GM19023 (cell line): ENCODE results near the gene PASK.
"Not testable (repeated sequence)": the region's sequence is repeated elsewhere in the genome, so short reads cannot be mapped to it uniquely, and the experiment has no call there.

ENCODE experiments used
- ATAC-seq: cut with Tn5 transposase; IDR thresholded peaks from one replicate; pipeline ENCODE4 v1.9.1; 2021; ENCODE audit warnings: mild to moderate bottlenecking, moderate library complexity; ENCODE audit not compliant: unreplicated experiment

PASK gene

DNA sequence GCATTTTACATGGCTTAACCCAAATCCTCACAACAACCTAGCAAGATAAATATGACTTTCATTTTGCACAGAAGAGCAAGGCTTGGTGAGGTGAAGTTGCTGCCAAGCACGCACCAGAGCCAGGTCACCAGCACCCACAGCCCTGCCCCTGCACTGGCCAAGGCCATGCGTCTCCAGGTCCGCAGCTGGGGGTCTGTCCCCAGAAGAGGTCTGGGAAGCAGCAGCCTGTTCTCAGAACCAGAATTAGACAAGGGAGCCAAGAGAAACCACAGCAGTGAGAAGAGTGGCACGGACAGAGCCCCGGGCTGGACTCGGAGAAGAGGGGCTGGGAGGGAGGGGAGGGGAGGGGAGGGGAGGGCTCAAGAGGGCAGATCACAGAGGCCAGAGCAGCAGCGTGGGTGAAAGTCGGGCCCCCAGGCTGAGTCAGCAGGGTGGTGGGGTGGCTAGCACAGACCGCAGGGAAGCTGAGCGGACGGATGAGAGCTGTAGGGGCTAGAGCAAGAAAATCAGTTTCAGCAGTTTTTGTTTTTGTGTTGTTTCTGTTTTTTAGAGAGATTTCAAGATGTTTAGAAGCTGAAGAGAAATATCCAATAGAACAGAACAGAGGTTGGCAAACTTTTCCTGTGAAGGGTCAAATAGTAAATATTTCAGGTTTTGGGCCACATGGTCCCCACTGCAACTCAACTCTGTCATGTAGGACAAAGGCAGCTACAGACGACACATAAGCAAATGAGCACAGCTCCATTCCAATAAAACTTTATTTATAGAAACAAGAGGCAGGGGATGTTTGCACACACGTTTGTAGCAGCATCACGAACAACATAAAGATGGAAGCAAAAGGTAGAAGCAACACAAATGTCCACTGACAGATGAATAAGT, 39.8 kb downstream of the PASK start:
- no peak for ATAC-seq

DNA sequence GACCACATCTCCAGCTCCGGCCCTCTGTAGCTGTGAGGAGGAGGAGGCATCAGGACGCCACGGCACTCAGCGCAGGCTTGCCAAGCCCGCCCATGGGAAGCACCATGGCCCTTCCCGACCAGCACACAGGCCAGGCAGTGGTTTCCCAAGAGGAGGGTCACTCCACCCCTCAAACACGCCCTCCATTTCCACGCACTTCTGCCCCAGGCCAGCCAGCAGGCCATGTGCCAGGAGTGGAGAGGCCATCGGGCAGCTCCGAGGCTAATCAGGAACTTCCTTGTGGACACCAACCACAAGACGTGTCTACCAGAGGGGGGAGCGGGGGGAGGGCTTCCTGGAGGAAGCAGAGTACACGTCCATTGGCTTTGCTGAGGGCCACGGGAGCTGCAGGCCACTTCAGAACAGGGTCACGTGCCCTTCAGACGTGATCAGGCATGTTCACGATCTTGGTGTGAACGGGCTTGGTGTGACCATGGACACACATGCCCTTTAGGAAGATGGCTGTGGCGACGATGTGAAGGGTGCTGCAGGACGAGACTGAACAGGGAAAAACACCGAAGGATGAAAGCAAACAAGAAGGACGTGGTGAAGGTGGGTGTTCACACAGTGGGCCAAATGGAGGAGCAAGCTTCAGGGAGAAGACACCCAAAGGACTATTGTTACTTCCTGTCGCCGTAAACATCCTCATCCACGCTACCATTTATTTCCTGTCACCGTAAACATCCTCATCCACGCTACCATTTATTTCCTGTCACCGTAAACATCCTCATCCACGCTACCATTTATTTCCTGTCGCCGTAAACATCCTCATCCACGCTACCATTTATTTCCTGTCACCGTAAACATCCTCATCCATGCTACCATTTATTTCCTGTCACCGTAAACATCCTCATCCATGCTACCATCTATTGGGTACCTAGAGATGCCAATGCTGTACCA, 40.7 kb downstream of the PASK start:
- no peak for ATAC-seq

DNA sequence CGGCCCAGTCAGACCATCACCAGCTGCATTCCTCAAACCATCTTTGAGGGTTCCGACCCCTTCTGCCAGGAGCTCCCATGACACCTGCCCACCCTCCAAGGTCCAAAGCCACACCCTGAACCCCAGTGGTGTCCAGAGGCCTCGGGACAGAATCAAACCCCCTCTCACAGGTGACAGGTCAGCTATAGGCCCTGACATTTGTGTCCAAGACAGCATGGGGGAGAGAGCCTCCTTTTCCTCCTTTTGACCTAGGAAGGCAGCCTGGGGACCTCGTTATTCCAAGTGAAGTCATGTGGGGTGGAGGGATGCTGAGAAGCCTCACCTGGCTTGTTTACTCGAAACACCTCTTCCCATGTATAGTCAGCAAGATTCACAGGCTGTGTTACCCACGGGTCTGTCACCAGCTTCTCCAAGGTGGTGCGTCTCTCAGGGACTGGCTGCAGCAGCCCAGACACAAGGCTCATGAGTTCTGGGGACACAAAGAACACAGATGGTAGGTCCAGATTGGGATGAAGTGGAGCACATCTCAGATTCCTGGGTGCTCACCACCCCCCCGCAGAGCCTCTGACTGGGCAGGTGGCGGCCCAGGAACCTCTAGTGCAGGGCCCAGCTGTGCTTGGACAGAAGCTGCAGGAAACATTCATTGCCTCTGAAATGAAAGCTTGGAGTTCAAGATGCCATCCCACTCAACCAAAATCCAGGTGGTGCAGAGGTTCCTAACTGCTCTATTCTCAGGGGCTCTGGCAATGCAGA, 42.1 kb downstream of the PASK start:
- ATAC-seq, result no peak

DNA sequence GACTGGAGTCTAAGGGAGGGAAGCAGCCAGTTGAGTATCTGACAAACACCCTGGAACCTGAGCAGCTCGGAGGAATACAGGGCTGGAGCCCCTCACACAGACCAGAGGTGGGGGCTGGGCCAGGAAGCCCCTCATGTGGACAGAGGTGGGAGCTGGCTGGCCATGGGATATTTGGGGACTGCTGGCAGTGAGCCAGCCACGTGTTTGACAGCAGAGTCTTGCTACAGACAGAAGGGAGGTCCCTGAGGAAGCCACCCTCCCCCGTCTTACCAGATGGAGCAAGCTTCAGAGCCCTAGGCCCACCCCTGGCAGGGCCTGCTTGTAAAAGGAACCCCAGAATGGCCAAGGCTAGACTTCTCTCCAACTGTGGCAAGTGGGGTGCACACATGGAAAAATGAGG, 43.6 kb downstream of the PASK start:
- ATAC-seq, result no peak

DNA sequence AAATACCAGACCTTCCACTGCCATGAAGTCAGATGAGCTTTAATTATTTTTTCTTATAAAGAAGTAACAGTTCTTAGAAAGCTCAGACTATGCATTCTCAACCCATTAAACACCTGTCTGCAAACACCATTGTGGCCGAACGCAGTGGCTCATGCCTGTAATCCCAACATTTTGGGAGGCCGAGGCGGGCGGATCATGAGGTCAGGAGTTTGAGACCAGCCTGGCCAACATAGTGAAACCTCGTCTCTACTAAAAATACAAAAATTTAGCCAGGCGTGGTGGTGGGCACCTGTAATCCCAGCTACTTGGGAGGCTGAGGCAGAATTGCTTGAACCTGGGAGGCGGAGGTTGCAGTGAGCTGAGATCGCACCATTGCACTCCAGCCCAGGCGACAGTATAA, 44.7 kb downstream of the PASK start:
- not testable (repeated sequence) for ATAC-seq

DNA sequence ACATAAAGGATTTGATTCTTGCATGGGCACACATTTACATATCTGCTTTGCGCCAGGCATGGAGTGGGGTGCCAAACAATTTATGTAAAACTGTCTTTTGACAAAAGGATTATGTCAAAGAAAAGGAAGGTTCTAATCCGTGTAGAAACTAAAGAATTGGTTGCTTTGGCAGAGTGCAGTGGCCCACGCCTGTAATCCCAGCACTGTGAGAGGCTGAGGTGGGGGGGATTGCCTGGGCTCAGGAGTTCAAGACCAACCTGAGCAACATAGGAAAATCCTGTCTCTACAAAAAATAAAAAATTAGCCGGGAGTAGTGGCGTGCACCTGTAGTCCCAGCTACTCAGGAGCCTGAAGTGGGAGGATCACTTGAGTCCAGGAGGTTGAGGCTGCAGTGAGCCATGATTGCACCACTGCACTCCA, 46.1 kb downstream of the PASK start:
- ATAC-seq, result no peak

DNA sequence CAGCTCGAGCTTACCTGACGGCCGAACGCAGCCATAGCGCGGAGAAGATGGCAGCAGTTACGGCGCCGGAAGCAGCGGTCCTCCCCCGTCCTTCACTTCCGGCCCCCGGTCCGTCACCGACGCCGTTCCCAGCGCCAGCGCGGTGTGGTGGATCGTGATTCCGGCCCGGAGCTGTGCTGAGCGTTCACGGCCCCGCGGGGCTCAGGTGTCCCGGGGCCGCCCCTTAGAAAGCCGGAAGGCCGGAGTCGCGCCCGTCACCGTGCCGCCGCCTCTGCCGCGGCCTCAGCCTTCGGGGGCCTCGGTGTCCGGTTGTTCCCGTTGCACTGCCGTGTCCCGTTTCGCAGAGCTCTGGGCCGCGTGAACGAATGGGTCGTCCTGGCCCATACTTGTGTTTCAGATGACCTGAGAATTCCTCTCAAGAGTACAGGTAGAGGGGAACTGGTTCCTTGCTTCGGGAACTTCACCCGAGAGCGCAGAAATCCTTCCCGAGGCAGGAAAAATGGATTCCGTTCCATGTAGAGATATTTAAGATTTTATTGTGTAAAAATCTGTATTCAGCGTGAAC, 47.0 kb downstream of the PASK start, which contains the start of gene MTERF4:
Gene MTERF4, minus strand, starts transcription at position 49 of the 565 bp plus-strand sequence. Its CDS starts 14 bp downstream, at position 35.
- peak; percentile 90 for ATAC-seq

DNA sequence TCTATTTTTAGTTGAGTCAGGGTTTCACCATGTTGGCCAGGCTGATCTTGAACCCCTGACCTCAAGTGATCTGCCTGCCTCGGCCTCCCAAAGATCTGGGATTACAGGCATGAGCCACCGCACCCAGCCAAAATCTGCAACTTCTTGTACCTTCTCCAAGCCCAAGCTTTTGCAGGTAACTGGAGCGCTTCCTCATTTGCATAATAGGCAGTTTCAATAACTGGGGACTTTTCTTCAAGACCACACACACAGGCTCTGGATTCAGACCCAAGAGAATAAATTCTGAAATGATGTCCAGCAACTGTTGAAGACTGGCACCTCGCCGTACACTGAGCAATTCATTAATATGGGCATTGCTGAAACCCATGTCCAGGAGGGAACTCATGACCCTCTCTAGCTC, 50.0 kb downstream of the PASK start:
- ATAC-seq, result no peak

DNA sequence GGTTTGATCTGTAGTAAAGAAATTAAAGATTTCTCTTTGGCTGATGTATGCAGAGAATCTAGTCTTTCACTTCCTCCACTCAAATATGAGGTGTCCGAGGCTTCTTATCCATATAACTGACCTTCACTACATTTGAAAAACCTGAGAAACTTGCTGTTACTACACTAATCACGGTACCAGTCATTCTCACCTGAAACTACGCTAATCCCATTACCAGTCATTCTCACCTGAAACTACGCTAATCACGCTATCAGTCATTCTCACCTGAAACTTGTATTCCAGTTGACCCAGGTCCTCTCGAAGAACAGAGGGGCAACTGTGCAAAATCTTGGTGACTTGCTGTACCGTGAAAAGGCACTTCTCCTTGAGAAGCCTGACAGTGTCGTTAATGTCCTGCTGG, 52.3 kb downstream of the PASK start:
- no peak for ATAC-seq

DNA sequence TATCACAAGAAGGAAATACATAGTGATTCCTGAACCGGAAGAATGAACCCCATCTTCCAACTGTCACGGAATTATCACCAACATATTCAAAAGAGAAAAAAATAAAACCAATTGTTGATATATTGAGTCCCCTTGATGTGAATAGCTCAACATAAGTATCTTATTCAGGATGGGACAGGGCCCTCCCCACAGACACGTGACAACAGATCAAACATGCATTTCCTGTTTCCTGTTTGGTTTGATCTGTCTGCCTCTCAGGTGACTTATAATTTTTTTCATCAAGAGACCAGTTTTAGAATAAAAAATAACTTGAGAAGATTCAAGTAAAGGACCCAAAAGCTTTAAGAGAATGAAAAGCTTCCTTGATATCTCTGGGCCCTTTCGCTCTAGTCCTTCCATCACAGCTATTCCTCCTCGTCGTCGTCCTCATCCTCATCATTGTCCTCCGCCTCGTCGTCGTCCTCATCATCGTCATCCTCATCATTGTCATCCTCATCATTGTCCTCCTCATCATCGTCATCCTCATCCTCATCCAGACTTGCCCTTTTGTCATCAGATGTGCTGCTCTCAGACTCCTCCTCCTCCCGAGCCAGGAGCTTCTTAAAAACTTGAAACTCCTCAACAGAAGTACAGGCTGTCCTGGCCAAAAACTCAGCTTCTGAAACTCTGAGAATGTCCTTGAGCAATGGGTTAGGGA, 53.5 kb downstream of the PASK start:
- no peak for ATAC-seq

DNA sequence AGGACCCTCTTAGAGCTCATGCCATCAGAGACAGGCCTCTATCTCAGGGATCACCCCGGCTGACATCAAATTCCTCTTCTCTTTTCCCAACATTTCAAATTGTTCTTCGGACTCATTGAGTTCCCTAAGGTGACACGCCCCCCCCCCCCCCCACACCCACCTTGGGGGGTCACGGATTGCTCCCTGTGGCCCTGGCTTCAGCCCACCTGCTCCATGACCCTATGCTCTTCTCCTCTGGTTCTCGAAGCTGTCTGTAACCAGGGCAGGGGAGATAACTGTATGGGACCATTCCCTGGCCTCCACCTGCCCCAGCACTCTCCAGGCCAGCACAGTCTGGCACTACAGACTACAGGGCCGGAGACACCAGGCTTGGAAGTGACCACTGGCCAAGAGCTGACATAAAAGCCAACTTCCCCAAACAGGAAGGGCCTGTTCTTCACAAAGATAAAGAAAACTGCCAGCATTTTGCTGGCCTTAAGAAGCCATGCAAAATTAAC, 54.3 kb downstream of the PASK start:
- ATAC-seq, result no peak

DNA sequence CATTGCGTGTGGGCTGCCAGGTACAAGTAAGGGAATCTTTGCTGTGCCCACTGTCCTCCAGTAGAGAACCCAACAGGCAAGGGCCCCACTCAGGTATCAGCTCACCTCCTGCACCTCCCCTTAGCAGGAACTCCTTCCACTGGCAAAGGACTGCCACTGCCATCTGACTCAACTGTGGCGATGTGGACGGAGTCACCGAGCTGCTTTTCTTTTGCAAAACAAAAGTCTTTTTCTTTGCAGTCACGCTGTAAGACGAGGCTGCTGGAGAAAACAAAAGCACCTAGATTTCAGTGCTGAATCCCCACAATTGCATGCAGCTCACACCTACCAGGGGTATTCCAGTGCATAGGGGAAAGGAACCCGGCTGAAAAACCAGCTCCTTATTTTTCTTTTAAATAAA, 55.1 kb downstream of the PASK start:
- ATAC-seq, result no peak

DNA sequence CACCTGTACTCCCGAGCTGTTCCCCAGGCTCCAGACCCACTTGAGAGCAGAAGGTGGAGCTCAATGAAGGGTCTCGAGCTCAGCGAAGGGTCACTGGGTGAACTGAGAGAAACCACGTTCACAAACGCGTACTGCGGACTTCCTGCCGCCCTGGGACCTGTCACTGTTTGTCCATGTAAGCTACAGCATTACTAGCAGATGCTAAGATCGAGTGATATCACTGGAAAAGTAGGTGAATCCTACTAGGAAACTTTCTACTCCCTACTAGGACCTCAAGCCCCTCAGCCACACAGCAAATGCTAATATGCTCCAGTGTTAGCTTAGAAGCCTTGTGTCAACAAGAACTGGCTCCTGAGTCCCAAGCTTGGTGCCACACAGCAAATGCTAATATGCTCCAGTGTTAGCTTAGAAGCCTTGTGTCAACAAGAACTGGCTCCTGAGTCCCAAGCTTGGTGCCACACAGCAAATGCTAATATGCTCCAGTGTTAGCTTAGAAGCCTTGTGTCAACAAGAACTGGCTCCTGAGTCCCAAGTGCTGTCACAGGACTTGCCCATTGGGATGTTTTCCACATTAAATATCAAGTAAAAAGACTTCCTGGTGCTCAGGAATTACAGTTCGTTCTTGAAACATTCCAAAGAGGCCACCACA, 56.0 kb downstream of the PASK start:
- not testable (repeated sequence) for ATAC-seq

DNA sequence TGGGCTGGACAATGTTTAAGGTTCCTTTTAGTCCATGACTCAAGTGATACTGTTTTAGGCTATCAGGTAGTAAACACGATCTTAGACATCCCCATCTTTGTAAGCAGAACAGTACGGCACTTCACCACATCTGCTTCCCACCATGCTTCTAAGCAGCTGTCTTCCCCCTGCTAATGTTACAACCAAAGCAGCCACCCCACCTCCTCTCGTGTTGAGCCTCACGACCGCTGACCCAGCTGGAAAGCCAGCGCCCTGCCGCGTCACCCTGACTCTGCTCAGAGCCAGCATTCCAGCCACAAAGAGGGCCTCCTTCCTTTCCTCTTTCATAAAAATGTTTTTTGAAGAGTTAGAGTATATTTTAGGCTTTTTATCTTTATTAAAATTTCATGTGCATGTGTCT, 56.6 kb downstream of the PASK start:
- no peak for ATAC-seq

DNA sequence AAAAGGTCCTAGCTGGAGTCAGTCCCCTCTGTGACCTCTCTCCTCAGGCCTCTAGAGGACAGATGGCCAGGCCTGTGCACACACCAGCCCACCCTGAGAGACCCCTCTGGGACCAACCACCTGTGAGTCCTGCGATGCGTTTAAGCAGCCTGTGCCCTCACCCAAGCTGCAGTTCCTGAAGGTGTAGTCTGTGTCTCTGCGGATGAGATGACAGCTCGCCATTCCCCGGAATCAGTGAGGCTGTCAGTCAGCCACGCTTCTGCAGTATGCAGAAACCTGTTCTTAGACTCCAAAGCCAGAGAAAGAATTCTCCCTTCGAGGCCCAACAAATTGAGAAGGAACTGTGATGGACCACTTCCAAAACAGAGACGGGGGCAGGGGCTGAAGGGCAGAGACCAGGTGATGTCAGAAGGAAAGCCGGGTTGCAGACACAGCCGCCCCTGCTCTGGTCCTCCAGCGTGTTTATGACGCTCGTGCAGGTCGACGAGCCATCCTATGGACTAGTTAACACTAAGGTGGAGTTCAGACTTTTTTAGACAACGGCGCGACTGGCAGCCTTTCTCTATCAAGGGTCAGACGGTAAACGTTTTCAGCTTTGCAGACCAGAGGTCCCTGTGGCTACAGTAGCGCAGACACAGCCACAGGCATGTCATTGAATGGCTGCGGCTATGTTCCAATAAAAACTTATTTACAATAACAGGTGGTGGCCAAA, 57.4 kb downstream of the PASK start:
- ATAC-seq, result no peak

DNA sequence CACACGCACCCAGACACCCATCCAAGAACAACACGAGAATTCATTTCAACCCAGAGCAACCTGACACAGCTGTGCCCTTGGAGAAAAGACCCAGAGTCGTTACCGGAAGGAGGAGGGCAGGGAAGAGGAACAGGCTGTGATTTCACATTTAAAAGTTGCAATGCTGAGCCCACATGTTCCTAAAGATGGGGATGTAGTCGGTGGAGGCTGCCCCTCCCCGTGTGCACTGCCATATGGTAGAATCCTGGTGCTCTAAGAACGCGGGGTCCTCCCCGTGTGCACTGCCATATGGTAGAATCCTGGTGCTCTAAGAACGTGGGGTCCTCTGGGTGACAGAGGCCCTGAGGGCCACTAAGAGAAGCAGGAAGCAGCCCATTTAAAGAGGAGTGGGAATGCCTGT, 58.1 kb downstream of the PASK start:
- ATAC-seq, result no peak

DNA sequence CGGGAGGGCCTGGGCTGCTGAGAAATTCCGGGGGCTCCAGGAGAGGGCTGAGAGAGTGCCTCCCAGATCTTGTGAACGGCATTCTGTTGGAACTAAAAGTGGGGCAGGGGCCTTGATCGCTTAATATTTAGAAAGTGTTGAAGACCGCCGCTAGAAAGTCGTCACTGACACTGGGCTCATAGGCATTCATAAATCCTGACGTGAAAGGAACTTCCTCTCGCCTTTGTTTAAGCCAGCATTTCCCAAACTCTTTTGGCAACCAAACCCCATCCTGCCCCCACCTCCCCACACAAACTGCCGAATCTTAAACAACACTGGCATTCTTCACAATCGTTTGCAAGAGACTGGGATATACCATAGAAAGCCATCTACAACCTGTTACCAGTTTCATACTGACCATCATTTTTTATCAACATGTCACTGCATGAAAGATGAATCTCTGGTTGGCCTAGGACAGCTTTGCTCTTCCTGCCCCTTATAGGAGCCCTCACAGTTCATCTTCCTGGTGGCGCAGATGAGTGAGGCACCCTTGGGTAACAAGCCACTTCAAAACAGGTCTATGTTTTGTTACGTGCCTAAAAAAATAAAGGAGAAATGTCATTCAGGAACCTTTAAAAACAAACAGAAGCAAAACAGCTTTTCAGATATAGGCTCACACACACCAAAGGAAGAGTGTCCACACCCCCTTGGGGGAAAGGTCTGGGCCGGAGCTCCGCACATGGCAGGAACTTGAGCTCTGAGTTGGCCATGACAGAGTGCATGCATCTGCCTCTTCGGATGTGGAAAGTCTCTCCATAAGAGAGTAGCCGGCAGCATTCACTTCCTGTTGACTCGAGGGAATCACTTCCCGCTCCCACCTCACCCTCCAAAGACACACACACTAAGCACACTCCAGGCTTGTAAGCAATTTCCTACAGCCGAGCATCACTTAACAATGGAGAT, 60.2 kb downstream of the PASK start:
- ATAC-seq, result no peak

DNA sequence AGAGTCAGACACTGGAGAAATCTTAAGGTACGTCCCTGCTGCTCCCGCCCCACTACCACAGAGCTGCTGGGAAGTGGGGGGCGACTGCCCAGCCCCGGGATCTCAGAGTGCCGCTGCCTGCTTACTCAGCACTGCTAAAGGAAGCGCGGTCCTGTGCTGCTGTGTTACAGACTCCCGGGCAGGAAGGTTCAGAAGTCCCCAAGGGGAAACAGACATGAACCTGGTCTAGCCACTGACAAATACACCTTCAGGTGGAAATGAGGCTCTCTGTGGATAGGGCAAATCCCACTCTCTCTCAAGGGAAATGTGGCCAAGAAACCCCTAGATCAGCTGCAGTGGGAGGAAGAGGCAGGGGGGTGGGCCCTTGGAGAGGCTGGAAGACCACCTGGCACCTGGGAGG, 60.9 kb downstream of the PASK start:
- no peak for ATAC-seq
